Esophagus muscularis mucosa (tissue), 4 donors: ENCODE data around the gene OR5D14.

Experiments
- EP300 ChIP-seq: sonication (generic); formaldehyde crosslinking; IDR thresholded peaks from one replicate; pipeline ENCODE4 v1.6.1; 2017; ENCODE audit warnings: antibody characterized with exemption
- POLR2A ChIP-seq: fragments of 450-650 bp; IDR thresholded peaks from one replicate; pipeline ENCODE4 v1.6.1; 2017; ENCODE audit warnings: antibody characterized with exemption, moderate library complexity, mild to moderate bottlenecking, low read depth
- TF ChIP-seq, protein P1 (sequence below), 3 experiments: fragments of 200-600 bp in 2 of 3; fragments of 450-650 bp in 1 of 3; sonication (generic) in 2 of 3; IDR thresholded peaks; one replicate each; pipeline ENCODE4 v1.5.1; 2017 to 2019; ENCODE audit warnings: antibody characterized with exemption in 3 of 3, mild to moderate bottlenecking in 2 of 3, moderate library complexity in 1 of 3

DNA sequence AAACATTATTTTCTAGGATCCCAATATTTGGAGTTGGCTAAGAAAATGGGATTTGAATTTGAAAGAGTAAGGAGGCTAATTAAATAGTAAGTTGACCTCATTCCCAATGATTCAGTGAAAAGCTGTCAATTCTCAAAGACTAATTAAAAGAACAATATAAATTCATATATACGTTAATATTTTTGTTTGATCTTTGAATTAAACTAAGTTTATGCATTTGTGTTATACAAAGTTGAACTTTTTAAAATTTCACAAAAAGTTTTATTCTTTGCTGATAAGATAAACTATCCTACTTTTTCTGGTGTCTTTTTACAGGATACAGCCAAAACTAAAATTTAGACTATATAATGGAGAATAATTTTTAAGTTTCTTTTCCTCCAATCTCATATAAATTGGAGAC lies 15.7 kb downstream of the OR5D14 start, which contains the start of gene OR5L1:
- TF ChIP-seq POLR2A = no peak
- TF ChIP-seq, protein P1, sequence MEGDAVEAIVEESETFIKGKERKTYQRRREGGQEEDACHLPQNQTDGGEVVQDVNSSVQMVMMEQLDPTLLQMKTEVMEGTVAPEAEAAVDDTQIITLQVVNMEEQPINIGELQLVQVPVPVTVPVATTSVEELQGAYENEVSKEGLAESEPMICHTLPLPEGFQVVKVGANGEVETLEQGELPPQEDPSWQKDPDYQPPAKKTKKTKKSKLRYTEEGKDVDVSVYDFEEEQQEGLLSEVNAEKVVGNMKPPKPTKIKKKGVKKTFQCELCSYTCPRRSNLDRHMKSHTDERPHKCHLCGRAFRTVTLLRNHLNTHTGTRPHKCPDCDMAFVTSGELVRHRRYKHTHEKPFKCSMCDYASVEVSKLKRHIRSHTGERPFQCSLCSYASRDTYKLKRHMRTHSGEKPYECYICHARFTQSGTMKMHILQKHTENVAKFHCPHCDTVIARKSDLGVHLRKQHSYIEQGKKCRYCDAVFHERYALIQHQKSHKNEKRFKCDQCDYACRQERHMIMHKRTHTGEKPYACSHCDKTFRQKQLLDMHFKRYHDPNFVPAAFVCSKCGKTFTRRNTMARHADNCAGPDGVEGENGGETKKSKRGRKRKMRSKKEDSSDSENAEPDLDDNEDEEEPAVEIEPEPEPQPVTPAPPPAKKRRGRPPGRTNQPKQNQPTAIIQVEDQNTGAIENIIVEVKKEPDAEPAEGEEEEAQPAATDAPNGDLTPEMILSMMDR (IDR thresholded peaks at IDR 0.05) = no peak
- no peak for TF ChIP-seq EP300
